GM13976 (cell line): Measurements from ENCODE around the gene ERBB4.

ENCODE experiments used
- DNase-seq: peaks from one replicate; pipeline ENCODE4 v3.0.0; 2012; ENCODE audit warnings: low spot score
- in situ Hi-C: fragments of 300-500 bp; cut with MboI; formaldehyde crosslinking; loops from one replicate; pipeline ENCODE4 v1.12.0; 2022; ENCODE audit warnings: low sequenced_read_pairs, mixed read lengths, inconsistent platforms; ENCODE audit not compliant: unreplicated experiment
- TF ChIP-seq, protein P1 (sequence below): IDR thresholded peaks from 2 replicates; pipeline ENCODE4 v1.5.1; 2012; ENCODE audit warnings: borderline replicate concordance, mild to moderate bottlenecking; ENCODE audit not compliant: insufficient read depth; ENCODE audit errors: extremely low read depth, missing control alignments, control extremely low read depth

The ERBB4 gene

DNA sequence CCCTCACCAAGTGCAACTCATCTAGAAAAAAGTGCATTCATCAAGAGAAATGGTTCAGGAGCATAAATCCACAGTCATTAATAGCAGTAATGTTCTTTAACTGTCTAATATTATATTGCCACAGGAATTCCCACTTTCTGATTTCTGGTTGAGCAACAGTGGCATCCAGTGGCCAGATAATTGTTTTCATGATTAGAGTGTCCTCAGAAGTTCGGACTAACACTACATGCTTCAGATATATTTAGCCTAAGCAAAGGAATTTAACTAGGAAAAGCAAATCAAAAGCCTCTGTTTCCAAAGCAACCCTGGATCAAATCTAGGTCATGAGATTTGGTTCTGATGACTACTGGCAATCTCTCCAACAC, 9.8 kb upstream of the ERBB4 start:
- in situ Hi-C loops, result no loop called here

DNA sequence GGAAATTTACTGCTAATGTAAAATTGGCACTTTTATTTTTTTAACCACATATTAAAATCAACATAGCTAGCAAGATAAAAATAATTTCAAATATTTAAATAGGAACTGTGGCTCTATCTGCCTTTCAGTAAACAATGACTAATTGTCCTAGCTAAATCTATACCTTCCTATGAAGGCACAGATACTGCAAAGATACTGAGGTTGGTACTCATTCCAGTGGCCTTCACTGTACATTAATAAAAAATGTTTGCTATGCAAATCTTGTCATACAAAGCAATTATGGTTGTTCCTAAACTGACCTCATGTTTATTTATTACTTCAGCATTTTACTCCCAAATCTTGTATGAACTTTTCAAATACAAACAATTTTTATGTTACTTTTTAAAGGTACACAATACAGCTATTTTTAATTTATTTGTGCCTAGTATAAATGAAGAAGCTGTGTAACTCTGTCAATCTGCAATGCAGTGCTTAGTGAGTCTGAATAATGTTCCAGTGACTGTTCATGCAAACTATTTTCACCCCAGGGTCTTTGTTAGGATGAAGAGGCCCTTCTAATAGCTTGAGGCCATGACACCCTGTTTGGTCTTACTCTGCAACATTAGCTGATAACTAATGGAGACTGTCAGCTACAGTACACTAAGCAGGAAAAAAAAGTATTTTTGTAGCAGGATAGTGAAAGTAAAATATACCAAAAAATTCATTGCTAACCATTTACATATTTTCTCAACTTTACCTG, 9.3 kb upstream of the ERBB4 start:
- TF ChIP-seq, protein P1, sequence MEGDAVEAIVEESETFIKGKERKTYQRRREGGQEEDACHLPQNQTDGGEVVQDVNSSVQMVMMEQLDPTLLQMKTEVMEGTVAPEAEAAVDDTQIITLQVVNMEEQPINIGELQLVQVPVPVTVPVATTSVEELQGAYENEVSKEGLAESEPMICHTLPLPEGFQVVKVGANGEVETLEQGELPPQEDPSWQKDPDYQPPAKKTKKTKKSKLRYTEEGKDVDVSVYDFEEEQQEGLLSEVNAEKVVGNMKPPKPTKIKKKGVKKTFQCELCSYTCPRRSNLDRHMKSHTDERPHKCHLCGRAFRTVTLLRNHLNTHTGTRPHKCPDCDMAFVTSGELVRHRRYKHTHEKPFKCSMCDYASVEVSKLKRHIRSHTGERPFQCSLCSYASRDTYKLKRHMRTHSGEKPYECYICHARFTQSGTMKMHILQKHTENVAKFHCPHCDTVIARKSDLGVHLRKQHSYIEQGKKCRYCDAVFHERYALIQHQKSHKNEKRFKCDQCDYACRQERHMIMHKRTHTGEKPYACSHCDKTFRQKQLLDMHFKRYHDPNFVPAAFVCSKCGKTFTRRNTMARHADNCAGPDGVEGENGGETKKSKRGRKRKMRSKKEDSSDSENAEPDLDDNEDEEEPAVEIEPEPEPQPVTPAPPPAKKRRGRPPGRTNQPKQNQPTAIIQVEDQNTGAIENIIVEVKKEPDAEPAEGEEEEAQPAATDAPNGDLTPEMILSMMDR, result no peak
- in situ Hi-C loops, result no loop called here

More for the DNA sequence above, 9.8 kb upstream of the ERBB4 start:
- DNase-seq, result no peak
- TF ChIP-seq, protein P1, result no peak

DNA sequence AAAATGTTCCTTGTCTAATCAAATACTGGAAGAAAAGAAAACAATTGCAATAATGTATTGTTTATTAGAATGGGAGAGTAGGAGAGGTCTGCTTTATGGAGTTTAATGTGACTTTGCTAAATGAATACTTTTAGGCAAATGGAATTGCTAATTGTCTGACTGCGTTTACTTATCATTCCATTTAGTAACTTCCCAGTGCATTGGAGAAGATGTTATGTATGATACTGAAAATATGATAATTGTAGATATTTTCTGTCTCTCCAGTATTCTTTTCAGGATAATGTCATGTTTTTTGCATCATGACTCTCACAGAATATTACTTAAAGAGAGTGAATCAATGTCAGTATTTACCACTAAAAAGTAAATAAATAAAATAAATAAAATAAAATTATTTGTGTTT, 8.1 kb upstream of the ERBB4 start:
- in situ Hi-C loops, result no loop called here

More for the DNA sequence above, 9.3 kb upstream of the ERBB4 start:
- DNase-seq, result no peak

DNA sequence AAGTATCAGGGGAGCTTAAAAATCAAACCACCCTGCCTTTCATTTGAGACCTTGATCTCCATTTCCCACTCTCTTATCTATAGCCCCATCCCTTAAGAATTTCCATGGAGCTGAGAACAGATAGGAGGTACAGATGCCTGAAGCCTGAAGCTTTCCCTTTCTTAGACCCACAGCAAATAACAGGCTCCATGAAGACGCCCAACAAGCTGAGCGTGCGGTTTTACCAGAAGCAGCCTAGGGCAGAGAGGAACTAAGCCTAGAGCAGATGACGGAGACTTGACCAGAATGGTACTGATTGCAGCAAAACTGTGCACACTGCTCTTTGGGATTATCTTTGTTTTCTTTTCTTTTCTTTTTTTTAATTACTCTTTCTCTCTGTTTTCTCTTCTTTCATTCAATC, 1.7 kb upstream of the ERBB4 start:
- TF ChIP-seq, protein P1, result no peak
- in situ Hi-C loops, result no loop called here
- DNase-seq, result no peak

More for the DNA sequence above, 8.1 kb upstream of the ERBB4 start:
- TF ChIP-seq, protein P1, result no peak
- DNase-seq, result no peak

DNA sequence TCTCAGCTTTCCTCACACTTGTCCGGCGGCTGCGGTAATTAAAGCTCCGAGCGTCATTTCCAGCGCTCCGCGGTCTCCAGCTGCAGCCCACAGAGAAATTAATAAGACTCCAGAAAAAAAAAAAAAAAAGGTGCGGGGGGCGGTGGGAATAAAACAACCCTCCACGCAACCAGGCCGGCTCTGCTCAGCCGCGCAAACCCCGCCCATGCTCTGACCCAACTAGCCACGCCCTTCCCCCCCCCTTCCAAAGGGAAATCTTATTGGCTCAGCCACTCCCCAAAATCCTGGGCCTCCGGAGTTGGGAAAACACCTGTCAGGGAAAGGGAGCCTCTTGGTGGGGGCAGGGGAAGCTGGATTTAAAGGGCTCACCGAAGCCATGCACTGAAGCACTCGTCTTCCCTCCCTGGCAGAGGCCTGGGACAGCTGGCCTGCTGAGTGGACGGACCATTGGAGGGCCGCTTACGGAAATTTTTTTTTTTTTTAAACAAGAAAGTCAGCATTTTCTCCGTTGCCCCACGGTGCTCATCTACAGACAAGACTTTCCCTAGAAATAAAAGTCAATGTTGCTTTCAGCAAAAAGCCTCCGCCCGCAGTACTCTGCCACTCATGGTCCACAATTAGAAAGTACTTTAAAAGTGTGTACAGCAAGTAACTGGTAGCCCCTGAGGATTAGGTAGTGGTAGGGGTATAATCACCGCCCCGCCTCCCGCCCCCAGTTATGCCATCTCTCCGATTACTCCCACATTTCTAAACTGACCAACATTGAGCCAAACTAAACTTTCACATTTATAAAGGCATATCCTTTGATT, 674 bp upstream of the ERBB4 start:
- in situ Hi-C loops, result no loop called here
- TF ChIP-seq, protein P1, result no peak
- DNase-seq, result no peak

DNA sequence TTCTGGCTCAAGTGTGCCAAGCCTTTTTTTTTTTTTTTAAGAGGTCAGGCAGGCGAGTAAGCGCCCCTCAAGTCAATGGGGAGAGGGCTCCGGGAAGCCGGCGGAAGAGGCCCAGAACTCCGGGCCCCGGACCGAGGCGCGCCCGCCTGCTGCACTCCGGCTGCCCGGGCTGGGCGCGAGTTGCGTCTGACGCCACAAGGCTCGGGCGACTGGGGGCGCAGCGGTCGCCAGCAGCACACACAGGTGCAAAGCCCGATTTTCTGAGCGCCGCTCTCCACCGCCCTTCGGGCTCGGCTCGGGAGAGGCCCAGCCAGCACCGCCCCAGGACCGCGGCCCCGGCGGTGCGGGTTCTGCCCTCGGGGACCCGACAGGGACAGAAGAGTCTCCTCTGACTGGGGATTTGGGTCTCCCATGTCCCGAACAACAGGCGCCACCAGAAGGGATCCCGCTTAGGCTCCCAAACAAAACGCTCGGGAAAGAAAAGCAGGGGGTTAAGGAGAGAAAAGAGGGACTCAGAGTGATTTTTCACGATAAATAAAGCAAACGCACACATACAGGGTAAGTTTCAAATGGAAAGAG, 787 bp downstream of the ERBB4 start:
- DNase-seq, result no peak

More for the DNA sequence above, 787 bp downstream of the ERBB4 start:
- TF ChIP-seq, protein P1, result no peak
- in situ Hi-C loops, result no loop called here
